Fibroblast of lung (primary cell): Measurements from ENCODE around the gene CPEB4. TPM values are rescaled to one million over a fixed set of nuclear protein-coding genes. Genes with fewer than 3 reads are reported as not detected.

Experiments
- DNase-seq, 2 donors: peaks; one replicate each; pipeline versions ENCODE4 v3.0.0 to v3.0.0-alpha.2; 2010; ENCODE audit warnings: low read depth in 2 of 2
- H2AFZ ChIP-seq: 2 replicates; pipeline ENCODE4 v1.5.1; 2012; ENCODE audit warnings: low read length, control low read depth, inconsistent platforms
- H3K27ac ChIP-seq: 2 replicates; pipeline ENCODE4 v1.5.1; 2011; ENCODE audit warnings: low read length, control low read depth; ENCODE audit not compliant: insufficient read depth
- H3K27me3 ChIP-seq: 2 replicates; pipeline ENCODE4 v1.5.1; 2011; ENCODE audit warnings: mild to moderate bottlenecking, low read length; ENCODE audit not compliant: control insufficient read depth, insufficient read depth
- H3K36me3 ChIP-seq: 2 replicates; pipeline ENCODE4 v1.5.1; 2011; ENCODE audit warnings: low read length; ENCODE audit not compliant: control insufficient read depth, insufficient read depth
- H3K4me1 ChIP-seq: 2 replicates; pipeline ENCODE4 v1.5.1; 2011; ENCODE audit warnings: low read length; ENCODE audit not compliant: control insufficient read depth, insufficient read depth; ENCODE audit errors: extremely low read depth
- H3K4me2 ChIP-seq: 2 replicates; pipeline ENCODE4 v1.5.1; 2011; ENCODE audit warnings: low read length, control low read depth; ENCODE audit not compliant: insufficient read depth; ENCODE audit errors: extremely low read depth
- H3K4me3 ChIP-seq, 4 experiments: fragments of 200-600 bp in 1 of 4; sonication (generic) in 1 of 4; replicated peaks in 1 of 4; 2 replicates each; pipeline ENCODE4 v1.5.1; 2011 to 2016; ENCODE audit warnings: low read length in 4 of 4, low read depth in 3 of 4, mild to moderate bottlenecking in 3 of 4, control low read depth in 2 of 4, inconsistent platforms in 1 of 4, mixed read lengths in 1 of 4; ENCODE audit not compliant: insufficient read depth in 1 of 4; ENCODE audit errors: control extremely low read depth in 1 of 4
- H3K79me2 ChIP-seq: 2 replicates; pipeline ENCODE4 v1.5.1; 2012; ENCODE audit warnings: mild to moderate bottlenecking, low read length, inconsistent platforms; ENCODE audit not compliant: control insufficient read depth, insufficient read depth
- H3K9ac ChIP-seq: 2 replicates; pipeline ENCODE4 v1.5.1; 2011; ENCODE audit warnings: mild to moderate bottlenecking, low read length, control low read depth; ENCODE audit not compliant: insufficient read depth
- H3K9me3 ChIP-seq: 2 replicates; pipeline ENCODE4 v1.5.1; 2012; ENCODE audit warnings: low read depth, low read length; ENCODE audit not compliant: control insufficient read depth, insufficient read depth
- H4K20me1 ChIP-seq: 2 replicates; pipeline ENCODE4 v1.5.1; 2011; ENCODE audit warnings: low read length; ENCODE audit not compliant: control insufficient read depth, insufficient read depth; ENCODE audit errors: extremely low read depth
- CTCF ChIP-seq, 2 donors: IDR thresholded peaks in 1 of 2; conservative IDR thresholded peaks in 1 of 2; 1 replicate in 1 of 2; 2 replicates in 1 of 2; pipeline ENCODE4 v1.5.1; 2011 to 2012; ENCODE audit warnings: low read length in 2 of 2, control low read depth in 1 of 2, inconsistent platforms in 1 of 2, low read depth in 1 of 2, mild to moderate bottlenecking in 1 of 2
- EZH2 ChIP-seq: IDR thresholded peaks from 2 replicates; pipeline ENCODE4 v1.5.1; 2012; ENCODE audit warnings: low read length, control low read depth, mild to moderate bottlenecking; ENCODE audit errors: missing control alignments
- polyA plus RNA-seq, 2 donors: library from polyadenylated mRNA; depleted of rRNA in 1 of 2; stranded (reverse) in 1 of 2; unstranded in 1 of 2; fragments of >200 nt; gene quantifications; 2 replicates each; pipeline ENCODE4 v1.2.1, GENCODE V29; 2011 to 2012; ENCODE audit warnings: missing spikeins in 1 of 2
- total RNA-seq: library from RNA; depleted of rRNA; stranded (reverse); fragments of >200 nt; gene quantifications from 2 replicates; pipeline ENCODE4 v1.2.1, GENCODE V29; 2014

Gene CPEB4
- total and polyA plus RNA-seq, 2 donors (not counting 1 experiment from before 2014, with no cell fraction given) = 19.9 to 23.6 TPM

- no peak for TF ChIP-seq EZH2
- TF ChIP-seq CTCF (conservative IDR thresholded peaks at IDR 0.05 in 1 of 2, IDR thresholded peaks at IDR 0.05 in 1 of 2; ENCODE audit: low read depth in 1 of 2, low read length in 2 of 2) = no peak
Observed at GRCh38 chr5:173973616-173973969, 85.4 kb downstream of the CPEB4 start.

GRCh38 chr5:173974688-173975239 lies 86.6 kb downstream of the CPEB4 start:
- no peak for DNase-seq
- no peak for TF ChIP-seq CTCF (conservative IDR thresholded peaks at IDR 0.05 in 1 of 2, IDR thresholded peaks at IDR 0.05 in 1 of 2; ENCODE audit: low read depth in 1 of 2, low read length in 2 of 2)
- no peak for TF ChIP-seq EZH2

More at GRCh38 chr5:173973616-173973969, 85.4 kb downstream of the CPEB4 start:
- H3K9ac ChIP-seq = peak overlapping the region; percentile 8
- no peaks in the 10 kb centered on the region for H3K9me3 ChIP-seq
- peak in 1 of 2 donors; percentile 7 for DNase-seq
- no peaks in the 10 kb centered on the region for H3K36me3 ChIP-seq
- no peaks in the 10 kb centered on the region for H3K27me3 ChIP-seq
- H3K4me3 ChIP-seq = peak overlapping the region; percentile 3 to 60 (median 45)
- H4K20me1 ChIP-seq = no peaks in the 10 kb centered on the region
- H3K4me1 ChIP-seq = no peaks in the 10 kb centered on the region
- no peak overlapping the region for H3K27ac ChIP-seq
- H3K79me2 ChIP-seq = no peaks in the 10 kb centered on the region
- H3K4me2 ChIP-seq = peak overlapping the region; percentile 61
- peak overlapping the region; percentile 92 for H2AFZ ChIP-seq

GRCh38 chr5:173981185-173981761 lies 93.1 kb downstream of the CPEB4 start:
- H3K9me3 ChIP-seq = no peaks in the 10 kb centered on the region
- H2AFZ ChIP-seq = no peak overlapping the region
- H3K4me2 ChIP-seq = no peak overlapping the region
- no peak for DNase-seq
- no peaks in the 10 kb centered on the region for H3K27me3 ChIP-seq
- TF ChIP-seq EZH2 (no peak), CTCF (conservative IDR thresholded peaks at IDR 0.05 in 1 of 2, IDR thresholded peaks at IDR 0.05 in 1 of 2; ENCODE audit: low read depth in 1 of 2, low read length in 2 of 2) (no peak)
- no peaks in the 10 kb centered on the region for H3K36me3 ChIP-seq
- H3K4me3 ChIP-seq = no peak overlapping the region
- H3K27ac ChIP-seq = no peak overlapping the region
- no peak overlapping the region for H3K9ac ChIP-seq
- no peaks in the 10 kb centered on the region for H3K79me2 ChIP-seq
- H4K20me1 ChIP-seq = no peaks in the 10 kb centered on the region
- H3K4me1 ChIP-seq = no peaks in the 10 kb centered on the region

More at GRCh38 chr5:173974688-173975239, 86.6 kb downstream of the CPEB4 start:
- Histone ChIP-seq H4K20me1 (no peaks in the 10 kb centered on the region), H3K9me3 (no peaks in the 10 kb centered on the region), H3K4me3 (no peak overlapping the region), H3K4me1 (no peaks in the 10 kb centered on the region), H3K9ac (no peak overlapping the region), H3K27me3 (no peaks in the 10 kb centered on the region), H3K36me3 (no peaks in the 10 kb centered on the region), H3K79me2 (no peaks in the 10 kb centered on the region), H3K27ac (no peak overlapping the region), H2AFZ (no peak overlapping the region), H3K4me2 (no peak overlapping the region)
